ENCODE data around the gene PLCH1.

The PLCH1 gene

GRCh38 chr3:155330370-155330769, 414.5 kb downstream of the PLCH1 start:
- no peak for DNase-seq

- DNase-seq, result no peak
Observed at GRCh38 chr3:155329513-155330048, 415.3 kb downstream of the PLCH1 start.

DNA sequence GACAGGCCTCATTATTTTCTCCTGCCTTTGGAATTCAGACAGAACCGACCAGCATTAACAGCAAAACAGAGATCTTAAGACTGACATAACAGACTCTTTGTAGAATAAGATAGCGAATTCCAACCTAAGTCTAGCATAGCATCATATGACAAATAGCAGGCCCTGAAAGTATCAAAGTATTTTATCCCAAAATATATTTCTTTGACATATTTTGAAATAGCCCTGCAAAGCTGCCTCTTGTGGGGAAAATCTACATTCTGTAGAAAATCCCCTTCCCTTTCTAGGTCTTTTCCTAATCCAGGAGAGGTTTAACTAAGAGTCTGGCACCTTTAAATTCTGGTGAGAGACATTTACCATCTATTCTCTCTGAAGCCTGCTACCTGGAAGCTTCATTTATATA, 417.0 kb downstream of the PLCH1 start:
- no peak for DNase-seq

DNA sequence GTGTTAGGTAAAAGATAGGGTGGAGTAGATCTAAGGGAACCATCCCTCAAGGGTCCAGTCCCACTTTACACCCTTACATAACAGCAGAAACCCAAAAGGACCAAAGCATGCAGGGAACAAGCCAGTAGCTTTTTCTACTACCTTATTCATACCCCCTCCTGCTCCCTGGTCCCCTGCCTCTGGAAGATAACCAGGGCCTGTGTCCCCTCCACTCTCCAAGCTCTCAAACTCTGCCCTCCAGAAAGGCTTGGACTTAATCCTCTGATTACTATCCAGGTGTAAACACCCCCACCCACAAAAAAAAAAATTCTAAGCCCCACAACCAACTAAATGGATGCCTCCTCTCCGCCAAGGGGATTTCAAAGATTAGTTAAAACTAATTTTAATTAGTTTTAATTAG, 417.4 kb downstream of the PLCH1 start:
- DNase-seq, result no peak

GRCh38 chr3:155326901-155327300, 418.0 kb downstream of the PLCH1 start:
- no peak for DNase-seq

DNA sequence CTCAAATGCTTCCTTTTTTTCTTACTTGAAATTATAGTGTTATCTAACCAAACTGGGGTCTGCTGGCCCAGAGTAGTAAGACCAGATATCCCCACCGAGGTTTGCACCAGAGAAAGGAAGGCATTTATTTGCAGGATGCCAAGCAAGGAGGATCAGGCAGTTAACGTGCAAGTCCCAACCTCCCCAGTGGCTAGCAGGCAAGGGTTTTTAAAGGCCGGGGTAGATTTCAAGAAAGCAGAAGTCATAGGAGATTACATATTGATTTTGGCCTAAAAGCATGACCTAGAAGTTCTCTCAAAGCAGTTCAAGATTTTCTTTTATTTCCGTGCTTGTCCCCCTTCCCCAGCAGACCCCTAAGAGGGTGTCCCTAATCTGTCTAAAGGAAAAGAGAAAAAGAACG, 418.6 kb downstream of the PLCH1 start:
- DNase-seq, result no peak
